ENCODE measurements around the gene ZNF66.

DNA sequence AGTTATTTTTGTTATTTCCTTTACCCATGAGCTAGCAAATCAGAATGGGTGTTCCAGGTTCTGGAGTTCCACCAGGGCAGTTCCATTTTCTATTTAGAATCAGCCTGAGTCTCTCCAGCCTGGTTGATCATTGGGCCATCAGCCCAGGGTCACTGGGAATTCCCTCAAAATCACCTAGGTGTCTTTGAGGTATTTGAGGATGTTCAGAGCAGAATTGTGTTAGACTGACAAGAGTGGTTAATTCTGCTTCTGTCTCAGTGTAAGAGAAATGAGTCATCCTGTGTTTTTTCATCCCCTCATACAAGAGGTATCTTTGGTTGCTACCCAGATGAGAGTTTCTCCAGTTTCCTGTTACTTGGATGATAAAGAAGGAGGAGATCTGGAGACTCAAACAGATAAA lies 11.7 kb downstream of the ZNF66 start:
- TF ChIP-seq, protein P1, sequence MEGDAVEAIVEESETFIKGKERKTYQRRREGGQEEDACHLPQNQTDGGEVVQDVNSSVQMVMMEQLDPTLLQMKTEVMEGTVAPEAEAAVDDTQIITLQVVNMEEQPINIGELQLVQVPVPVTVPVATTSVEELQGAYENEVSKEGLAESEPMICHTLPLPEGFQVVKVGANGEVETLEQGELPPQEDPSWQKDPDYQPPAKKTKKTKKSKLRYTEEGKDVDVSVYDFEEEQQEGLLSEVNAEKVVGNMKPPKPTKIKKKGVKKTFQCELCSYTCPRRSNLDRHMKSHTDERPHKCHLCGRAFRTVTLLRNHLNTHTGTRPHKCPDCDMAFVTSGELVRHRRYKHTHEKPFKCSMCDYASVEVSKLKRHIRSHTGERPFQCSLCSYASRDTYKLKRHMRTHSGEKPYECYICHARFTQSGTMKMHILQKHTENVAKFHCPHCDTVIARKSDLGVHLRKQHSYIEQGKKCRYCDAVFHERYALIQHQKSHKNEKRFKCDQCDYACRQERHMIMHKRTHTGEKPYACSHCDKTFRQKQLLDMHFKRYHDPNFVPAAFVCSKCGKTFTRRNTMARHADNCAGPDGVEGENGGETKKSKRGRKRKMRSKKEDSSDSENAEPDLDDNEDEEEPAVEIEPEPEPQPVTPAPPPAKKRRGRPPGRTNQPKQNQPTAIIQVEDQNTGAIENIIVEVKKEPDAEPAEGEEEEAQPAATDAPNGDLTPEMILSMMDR (IDR thresholded peaks at IDR 0.05): no peak
- no peak for TF ChIP-seq POLR2A (IDR thresholded peaks at IDR 0.05)
